NCI-H510A (cell line): Measurements from ENCODE around the gene ZNF563.
A peak's percentile ranks its signal among the peaks of the same experiment; 100 is the strongest.
"Not testable (repeated sequence)": the region's sequence is repeated elsewhere in the genome, so short reads cannot be mapped to it uniquely, and the experiment has no call there.

Source experiments
- DNase-seq: peaks from one replicate; lab custom pipeline; 2025; lab: John Stamatoyannopoulos, UW

The ZNF563 gene

GRCh38 chr19:12333162-12334159, at the start of gene ZNF563:
TSS of gene ZNF563 (minus strand) at chr19:12333633. CDS start at chr19:12333482, 151 bp downstream.
- DNase-seq = peak; percentile 84

GRCh38 chr19:12380444-12380737, 47.0 kb upstream of the ZNF563 start:
- no peak for DNase-seq

GRCh38 chr19:12379732-12380443, 46.5 kb upstream of the ZNF563 start:
- DNase-seq = no peak

GRCh38 chr19:12374026-12374425, 40.6 kb upstream of the ZNF563 start:
- no peak for DNase-seq

DNA sequence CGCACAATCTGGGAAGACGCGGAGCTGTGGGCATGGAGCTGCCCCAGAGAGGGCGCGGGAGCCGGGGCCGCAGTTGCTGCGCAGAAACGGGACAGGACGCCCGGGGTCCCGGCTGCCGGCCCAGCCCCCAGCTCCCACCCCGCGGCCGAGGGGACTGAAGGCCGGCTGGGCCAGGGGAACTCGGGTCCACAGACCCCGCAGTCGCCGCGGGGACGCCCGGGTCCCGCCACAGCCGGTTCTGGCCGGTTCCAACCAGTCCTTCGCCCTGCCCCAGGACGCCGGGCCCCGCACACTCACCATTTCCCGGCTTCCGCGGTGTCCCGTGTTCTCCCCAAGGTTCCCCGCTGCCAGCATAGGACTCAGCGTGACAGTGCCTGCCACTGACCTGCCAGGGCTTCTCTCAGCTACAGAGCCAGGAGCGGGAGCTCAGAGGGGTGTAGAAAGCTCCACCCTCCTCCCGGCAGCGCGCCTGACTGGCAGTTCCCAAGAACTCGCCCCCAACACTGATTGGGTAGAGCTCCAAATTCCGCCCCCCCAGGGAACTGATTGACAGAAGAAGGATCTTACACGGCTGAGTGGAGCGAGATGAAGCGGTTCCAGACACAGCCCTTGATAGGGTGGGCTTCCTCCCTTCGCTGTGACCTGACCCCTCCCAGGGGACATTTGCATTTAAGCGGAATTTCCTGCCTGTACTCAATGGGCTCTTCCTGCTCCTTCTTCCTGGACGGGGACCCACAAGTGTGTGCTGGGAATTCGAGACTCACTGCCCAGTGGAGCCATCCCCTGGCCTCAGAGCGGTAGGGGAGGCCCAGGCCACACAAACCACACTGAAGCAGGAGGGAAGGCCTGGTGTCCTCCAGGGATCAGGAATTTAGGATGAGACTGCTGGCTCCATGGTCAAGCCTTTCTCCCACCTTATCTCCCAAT, 32.1 kb upstream of the ZNF563 start, which contains the start of gene ZNF442:
ZNF442 (minus strand) TSS at position 448 of the 927 bp plus-strand sequence. CDS start 2,052 bp downstream, outside the sequence.
- peak; percentile 67 for DNase-seq

DNA sequence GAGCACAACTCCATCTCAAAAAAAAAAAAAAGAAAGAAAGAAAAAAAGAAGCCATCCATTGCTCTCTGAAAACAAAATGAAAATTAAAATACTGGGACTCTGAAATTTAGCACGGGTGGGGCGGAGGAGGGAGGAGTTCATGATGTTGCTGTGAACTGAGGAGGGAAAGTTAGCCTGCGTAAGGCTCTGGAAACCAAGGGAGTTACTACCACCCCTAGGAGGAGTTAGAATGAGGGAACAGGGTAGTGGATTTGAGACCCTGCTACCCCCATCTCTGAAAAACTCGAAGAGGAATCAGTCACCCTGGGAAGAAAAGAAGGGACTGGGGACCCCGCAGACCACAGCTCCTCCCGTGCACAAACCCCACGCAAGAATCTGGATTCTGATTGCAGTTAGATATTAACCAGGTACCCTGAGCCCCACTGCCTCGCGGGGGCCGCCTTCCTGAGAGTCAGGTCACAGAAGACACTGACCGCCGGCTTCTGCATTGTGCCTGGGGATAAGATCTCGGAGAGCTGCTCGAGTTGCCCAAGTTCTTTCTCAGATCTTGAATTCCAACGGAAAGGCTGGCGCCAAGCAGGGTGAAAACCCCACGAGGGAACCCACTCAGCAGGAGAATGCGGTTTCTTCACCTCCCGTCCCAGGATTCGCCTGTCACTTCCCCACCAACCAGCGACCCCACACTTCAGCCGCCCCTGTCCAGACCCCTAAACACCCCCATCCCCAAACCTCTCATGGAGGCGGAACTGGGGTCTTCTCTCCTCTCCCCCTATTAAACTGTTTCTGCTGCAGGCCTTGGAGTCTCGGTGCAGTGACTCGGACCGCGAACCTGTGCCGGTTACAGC, 31.2 kb upstream of the ZNF563 start:
- no peak for DNase-seq

DNA sequence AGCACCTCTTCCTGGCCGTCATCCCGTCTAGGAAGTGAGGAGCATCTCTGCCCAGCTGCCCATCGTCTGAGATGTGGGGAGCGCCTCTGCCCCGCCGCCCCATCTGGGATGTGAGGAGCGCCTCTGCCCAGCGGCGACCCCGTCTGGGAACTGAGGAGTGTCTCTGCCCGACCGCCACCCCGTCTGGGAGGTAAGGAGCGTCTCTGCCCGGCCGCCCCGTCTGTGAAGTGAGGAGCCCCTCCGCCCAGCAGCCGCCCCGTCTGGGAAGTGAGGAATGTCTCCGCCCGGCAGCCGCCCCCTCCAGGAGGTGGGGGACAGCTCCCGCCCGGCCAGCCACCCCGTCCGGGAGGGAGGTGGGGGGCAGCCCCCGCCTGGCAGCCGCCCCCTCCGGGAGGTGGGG, 28.8 kb upstream of the ZNF563 start:
- DNase-seq = not testable (repeated sequence)

GRCh38 chr19:12353375-12353774, 19.9 kb upstream of the ZNF563 start:
- DNase-seq = no peak

GRCh38 chr19:12350890-12351197, 17.4 kb upstream of the ZNF563 start:
- DNase-seq = no peak

GRCh38 chr19:12350185-12350889, 16.9 kb upstream of the ZNF563 start:
- DNase-seq = no peak

GRCh38 chr19:12346896-12347295, 13.5 kb upstream of the ZNF563 start:
- DNase-seq = no peak

DNA sequence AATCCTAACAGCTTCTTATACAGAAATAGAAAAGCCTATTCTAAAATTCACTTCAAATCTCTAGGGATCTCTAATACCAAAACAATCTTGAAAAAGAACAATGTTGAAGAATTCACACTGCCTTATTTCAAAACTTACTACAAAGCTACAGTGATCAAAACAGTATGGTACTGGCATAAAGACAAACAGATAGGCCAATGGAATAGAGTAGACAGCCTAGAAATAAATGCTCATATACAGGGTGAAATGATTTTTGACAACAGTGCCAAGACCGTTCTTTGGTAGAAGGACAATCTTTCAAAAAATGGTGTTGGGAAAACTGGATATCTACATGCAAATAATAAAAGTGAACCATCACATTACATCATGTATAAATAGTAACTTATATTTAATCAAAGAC, 11.8 kb upstream of the ZNF563 start:
- DNase-seq = no peak

- DNase-seq = no peak
Observed at GRCh38 chr19:12331211-12331941, 2.1 kb downstream of the ZNF563 start.

DNA sequence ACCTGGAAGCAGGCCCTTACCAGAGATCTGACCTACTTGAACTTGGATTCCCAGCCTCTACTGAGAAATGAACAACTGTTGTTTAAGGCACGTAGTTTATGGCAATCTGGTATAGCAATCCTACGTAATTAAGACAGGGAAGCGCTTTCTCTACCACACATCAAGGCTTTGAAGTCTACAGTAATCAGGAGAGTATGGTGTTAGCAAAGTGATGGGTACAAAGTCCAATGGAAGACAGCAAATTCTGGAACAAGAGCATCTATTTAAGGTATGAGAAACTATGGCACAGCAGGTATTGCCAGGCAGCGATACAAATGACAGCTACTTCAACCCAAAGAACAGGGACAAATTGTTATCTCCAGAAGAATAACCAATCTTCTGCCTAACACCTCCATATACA, 3.1 kb downstream of the ZNF563 start:
- DNase-seq = no peak

- DNase-seq = no peak
Observed at GRCh38 chr19:12325690-12326089, 7.7 kb downstream of the ZNF563 start.

- no peak for DNase-seq
Observed at GRCh38 chr19:12318782-12319413, 14.5 kb downstream of the ZNF563 start.

- DNase-seq = no peak
Observed at GRCh38 chr19:12314553-12314952, 18.9 kb downstream of the ZNF563 start.

- DNase-seq = not testable (repeated sequence)
Observed at GRCh38 chr19:12308891-12309290, 24.5 kb downstream of the ZNF563 start.

DNA sequence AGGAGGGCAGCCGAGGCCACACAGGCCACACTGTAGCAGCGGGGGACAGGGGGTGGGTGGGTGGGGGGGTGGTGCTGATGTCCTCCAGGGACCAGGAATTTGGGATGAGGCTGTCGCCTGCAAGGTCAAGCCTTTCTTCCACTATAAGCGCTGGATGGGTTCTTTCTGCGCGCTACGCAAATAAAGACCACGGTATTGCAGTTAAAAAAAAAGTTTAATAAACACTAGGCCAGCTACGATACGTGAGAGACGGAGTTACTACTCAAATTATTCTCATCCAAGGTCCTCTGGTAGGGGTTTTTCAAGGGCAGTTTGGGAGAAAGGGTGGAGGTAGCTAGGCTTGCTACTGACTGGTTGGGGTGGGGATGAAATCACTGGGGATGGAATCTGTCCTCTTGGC, 38.2 kb downstream of the ZNF563 start:
- DNase-seq = no peak
